Tibial nerve (tissue), 4 donors: Measurements from ENCODE around the gene CRYGB. TPM values are rescaled to one million over a fixed set of nuclear protein-coding genes. Genes with fewer than 3 reads are reported as not detected.
"Not testable (repeated sequence)": the region's sequence is repeated elsewhere in the genome, so short reads cannot be mapped to it uniquely, and the experiment has no call there.

Experiments
- DNase-seq, 2 donors: peaks; one replicate each; pipeline ENCODE4 v3.0.0-alpha.2; 2019; ENCODE audit warnings: low spot score in 2 of 2
- H3K27ac ChIP-seq, 4 donors: fragments of 200-600 bp; sonication (generic) in 3 of 4; one replicate each; pipeline ENCODE4 v1.5.1; 2017 to 2019; ENCODE audit warnings: mild to moderate bottlenecking in 1 of 4
- H3K27me3 ChIP-seq, 2 donors: fragments of 200-600 bp; sonication (generic) in 1 of 2; one replicate each; pipeline versions ENCODE4 v1.5.1 to v1.6.0; 2017 to 2019
- H3K36me3 ChIP-seq, 3 donors: fragments of 200-600 bp; sonication (generic); one replicate each; pipeline ENCODE4 v1.5.1; 2018 to 2019
- H3K4me1 ChIP-seq, 4 donors: fragments of 200-600 bp; sonication (generic) in 3 of 4; one replicate each; pipeline ENCODE4 v1.5.1; 2017 to 2019
- H3K4me3 ChIP-seq, 4 donors: fragments of 200-600 bp; sonication (generic) in 3 of 4; one replicate each; pipeline ENCODE4 v1.5.1; 2017 to 2019; ENCODE audit warnings: mild to moderate bottlenecking in 1 of 4, moderate library complexity in 1 of 4
- H3K9me3 ChIP-seq, 4 donors: fragments of 200-600 bp; sonication (generic) in 3 of 4; one replicate each; pipeline ENCODE4 v1.5.1; 2017 to 2019
- CTCF ChIP-seq, 5 experiments: fragments of 200-600 bp in 3 of 5; fragments of 450-650 bp in 2 of 5; sonication (generic) in 3 of 5; IDR thresholded peaks; one replicate each; pipeline ENCODE4 v1.5.1; 2016 to 2019; ENCODE audit warnings: antibody characterized with exemption in 5 of 5, mild to moderate bottlenecking in 3 of 5, moderate library complexity in 2 of 5
- EP300 ChIP-seq, 2 donors: sonication (generic); formaldehyde crosslinking; IDR thresholded peaks; one replicate each; pipeline ENCODE4 v1.6.1; 2017; ENCODE audit warnings: antibody characterized with exemption in 2 of 2, mild to moderate bottlenecking in 1 of 2
- POLR2A ChIP-seq, 2 donors: fragments of 450-650 bp; IDR thresholded peaks; one replicate each; pipeline ENCODE4 v1.6.1; 2017; ENCODE audit warnings: antibody characterized with exemption in 2 of 2, mild to moderate bottlenecking in 2 of 2, moderate library complexity in 2 of 2
- WGBS, 2 donors: methylation state at CpG; one replicate each; pipeline ENCODE4 v1.1.5; 2018; 5-methylcytosine and 5-hydroxymethylcytosine counted together
- total RNA-seq, 4 donors: library from RNA; depleted of rRNA; stranded (reverse); fragments of >200 nt; gene quantifications; one replicate each; pipeline ENCODE4 v1.1.0, GENCODE V29; 2016

Gene CRYGB
- total RNA-seq, 4 donors from 2014 or later = not detected

- peaks cover 0 to 12% (median 3%) of the 10 kb centered on the region in 4 donors for H3K4me1 ChIP-seq
- H3K27ac ChIP-seq = no peak overlapping the region
- H3K36me3 ChIP-seq = no peaks in the 10 kb centered on the region
- TF ChIP-seq POLR2A (IDR thresholded peaks at IDR 0.05) (no peak), EP300 (IDR thresholded peaks at IDR 0.05) (no peak), CTCF (IDR thresholded peaks at IDR 0.05) (no peak)
- peaks cover 0 to 37% of the 10 kb centered on the region in 2 donors for H3K27me3 ChIP-seq
- no peaks in the 10 kb centered on the region for H3K9me3 ChIP-seq
- 94 to 97% methylated on average over 4 of the region's 4 CpGs for WGBS, 2 donors
- no peak for DNase-seq
- H3K4me3 ChIP-seq = no peak overlapping the region
Observed at GRCh38 chr2:208127090-208127489, 18.9 kb downstream of the CRYGB start.

- Histone ChIP-seq H3K9me3 (no peaks in the 10 kb centered on the region), H3K27ac (no peak overlapping the region), H3K27me3 (peaks cover 0 to 37% of the 10 kb centered on the region in 2 donors), H3K4me3 (no peak overlapping the region), H3K4me1 (peaks cover 0 to 12% (median 3%) of the 10 kb centered on the region in 4 donors), H3K36me3 (no peaks in the 10 kb centered on the region)
- no peak for DNase-seq
- 62 to 64% methylated on average over 4 of the region's 4 CpGs for WGBS, 2 donors
- no peak for TF ChIP-seq CTCF (IDR thresholded peaks at IDR 0.05)
- TF ChIP-seq POLR2A (IDR thresholded peaks at IDR 0.05) = no peak
- no peak for TF ChIP-seq EP300 (IDR thresholded peaks at IDR 0.05)
Observed at GRCh38 chr2:208125251-208125650, 20.7 kb downstream of the CRYGB start.

- not testable (repeated sequence) for H3K9me3 ChIP-seq, H3K27ac ChIP-seq, DNase-seq, H3K36me3 ChIP-seq
- Histone ChIP-seq H3K4me3 (peak within 1 kb of the TSS in 2 of 4 donors; percentile 4 to 31), H3K27me3 (peaks cover 0 to 37% of the 10 kb centered on the region in 2 donors), H3K4me1 (peaks cover 0 to 12% (median 3%) of the 10 kb centered on the region in 4 donors)
- WGBS, 2 donors = 9 to 14% methylated on average over 16 to 27 of the region's 46 CpGs
Observed at GRCh38 chr2:208124013-208124715, 21.8 kb downstream of the CRYGB start, which contains the start of gene CRYGD. TSS of gene CRYGD (minus strand) at chr2:208124524. CDS start at chr2:208124473, 51 bp downstream.

- Histone ChIP-seq H3K9me3 (no peaks in the 10 kb centered on the region), H3K27ac (no peak overlapping the region), H3K36me3 (no peaks in the 10 kb centered on the region), H3K4me3 (no peak overlapping the region), H3K27me3 (peaks cover 0 to 33% of the 10 kb centered on the region in 2 donors), H3K4me1 (peaks cover 0 to 12% (median 3%) of the 10 kb centered on the region in 4 donors)
- DNase-seq = no peak
- TF ChIP-seq POLR2A (IDR thresholded peaks at IDR 0.05) (no peak), CTCF (IDR thresholded peaks at IDR 0.05) (no peak), EP300 (IDR thresholded peaks at IDR 0.05) (no peak)
- WGBS, 2 donors = 95 to 98% methylated on average over 1 of the region's 1 CpG
Observed at GRCh38 chr2:208122248-208122647, 23.7 kb downstream of the CRYGB start.

- Histone ChIP-seq H3K27me3 (peaks cover 0 to 14% of the 10 kb centered on the region in 2 donors), H3K27ac (no peak overlapping the region), H3K36me3 (no peaks in the 10 kb centered on the region), H3K9me3 (no peaks in the 10 kb centered on the region), H3K4me1 (peaks cover 0 to 4% (median 0%) of the 10 kb centered on the region in 4 donors), H3K4me3 (no peak overlapping the region)
- 90 to 91% methylated on average over 3 of the region's 3 CpGs for WGBS, 2 donors
- DNase-seq = no peak
- no peak for TF ChIP-seq POLR2A (IDR thresholded peaks at IDR 0.05)
- no peak for TF ChIP-seq CTCF (IDR thresholded peaks at IDR 0.05)
- no peak for TF ChIP-seq EP300 (IDR thresholded peaks at IDR 0.05)
Observed at GRCh38 chr2:208118918-208119317, 27.0 kb downstream of the CRYGB start.

GRCh38 chr2:208117390-208117789 lies 28.6 kb downstream of the CRYGB start:
- not testable (repeated sequence) for H3K36me3 ChIP-seq, DNase-seq, H3K4me3 ChIP-seq, H3K4me1 ChIP-seq, H3K9me3 ChIP-seq, H3K27ac ChIP-seq
- 95% methylated on average over 11 of the region's 11 CpGs for WGBS, 2 donors
- peaks cover 0 to 21% of the 10 kb centered on the region in 2 donors for H3K27me3 ChIP-seq
